Mucosa of rectum (tissue), 2 donors: ENCODE data around the gene HAT1.
"Not testable (repeated sequence)": the region's sequence is repeated elsewhere in the genome, so short reads cannot be mapped to it uniquely, and the experiment has no call there.

Experiments used
- H3K27ac ChIP-seq, 2 donors: one replicate each; pipeline ENCODE4 v1.7.0; 2013; ENCODE audit warnings: inconsistent platforms in 2 of 2, low read depth in 2 of 2, low read length in 2 of 2
- H3K27me3 ChIP-seq, 2 donors: one replicate each; pipeline ENCODE4 v1.7.0; 2013; ENCODE audit warnings: low read length in 2 of 2; ENCODE audit not compliant: control insufficient read depth in 2 of 2, insufficient read depth in 2 of 2
- H3K36me3 ChIP-seq, 2 donors: one replicate each; pipeline ENCODE4 v1.7.0; 2013; ENCODE audit warnings: low read length in 2 of 2; ENCODE audit not compliant: control insufficient read depth in 2 of 2, insufficient read depth in 2 of 2
- H3K4me1 ChIP-seq, 2 donors: one replicate each; pipeline ENCODE4 v1.7.0; 2013; ENCODE audit warnings: low read length in 2 of 2, mild to moderate bottlenecking in 1 of 2; ENCODE audit not compliant: control insufficient read depth in 2 of 2, insufficient read depth in 2 of 2
- H3K4me3 ChIP-seq, 2 donors: one replicate each; pipeline ENCODE4 v1.7.0; 2013; ENCODE audit warnings: low read length in 2 of 2
- H3K9ac ChIP-seq, 2 donors: one replicate each; pipeline ENCODE4 v1.7.0; 2013; ENCODE audit warnings: low read length in 2 of 2, low read depth in 1 of 2, mild to moderate bottlenecking in 1 of 2
- H3K9me3 ChIP-seq, 2 donors: one replicate each; pipeline ENCODE4 v1.7.0; 2013; ENCODE audit warnings: low read length in 2 of 2; ENCODE audit not compliant: control insufficient read depth in 2 of 2
- donor health status: healthy.
- donor health status: Normal muscosa, but diverticular disease.

The HAT1 gene

DNA sequence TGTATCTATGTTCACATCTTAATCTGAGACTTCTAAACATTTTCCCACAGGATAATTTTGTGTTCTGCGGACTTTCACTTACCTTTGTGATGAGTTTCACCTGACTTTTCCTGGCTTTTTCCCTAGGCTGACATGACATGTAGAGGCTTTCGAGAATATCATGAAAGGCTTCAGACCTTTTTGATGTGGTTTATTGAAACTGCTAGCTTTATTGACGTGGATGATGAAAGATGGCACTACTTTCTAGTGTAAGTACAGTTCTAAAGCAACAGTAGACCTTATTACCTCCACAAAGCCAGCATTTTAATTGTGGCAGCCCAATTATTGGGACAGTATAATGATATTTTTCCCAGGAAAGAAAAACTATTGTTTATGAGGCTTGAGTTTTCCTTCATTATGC lies 43.4 kb downstream of the HAT1 start:
- Histone ChIP-seq H3K36me3 (peaks cover 11 to 21% of the 10 kb centered on the region in 2 donors), H3K4me1 (no peaks in the 10 kb centered on the region), H3K9ac (no peak overlapping the region), H3K9me3 (no peaks in the 10 kb centered on the region), H3K27ac (no peak overlapping the region), H3K4me3 (no peak overlapping the region), H3K27me3 (no peaks in the 10 kb centered on the region)

- H3K9me3 ChIP-seq: no peaks in the 10 kb centered on the region
- H3K4me1 ChIP-seq: no peaks in the 10 kb centered on the region
- no peak overlapping the region for H3K4me3 ChIP-seq
- peaks cover 11 to 21% of the 10 kb centered on the region in 2 donors for H3K36me3 ChIP-seq
- no peaks in the 10 kb centered on the region for H3K27me3 ChIP-seq
- H3K9ac ChIP-seq: no peak overlapping the region
- H3K27ac ChIP-seq: no peak overlapping the region
Measured at GRCh38 chr2:171966235-171966634, 44.0 kb downstream of the HAT1 start.

GRCh38 chr2:171966688-171967087 lies 44.4 kb downstream of the HAT1 start:
- H3K9ac ChIP-seq: no peak overlapping the region
- no peaks in the 10 kb centered on the region for H3K27me3 ChIP-seq
- no peak overlapping the region for H3K27ac ChIP-seq
- H3K4me3 ChIP-seq: no peak overlapping the region
- no peaks in the 10 kb centered on the region for H3K4me1 ChIP-seq
- no peaks in the 10 kb centered on the region for H3K9me3 ChIP-seq
- H3K36me3 ChIP-seq: peaks cover 11 to 21% of the 10 kb centered on the region in 2 donors

GRCh38 chr2:171968509-171968908 lies 46.2 kb downstream of the HAT1 start:
- no peaks in the 10 kb centered on the region for H3K9me3 ChIP-seq
- H3K4me3 ChIP-seq: no peak overlapping the region
- no peaks in the 10 kb centered on the region for H3K4me1 ChIP-seq
- H3K9ac ChIP-seq: no peak overlapping the region
- peaks cover 11 to 21% of the 10 kb centered on the region in 2 donors for H3K36me3 ChIP-seq
- no peak overlapping the region for H3K27ac ChIP-seq
- H3K27me3 ChIP-seq: no peaks in the 10 kb centered on the region

- Histone ChIP-seq H3K27ac (no peak overlapping the region), H3K9ac (no peak overlapping the region), H3K36me3 (peaks cover 5 to 9% of the 10 kb centered on the region in 2 donors), H3K9me3 (no peaks in the 10 kb centered on the region), H3K27me3 (no peaks in the 10 kb centered on the region), H3K4me3 (no peak overlapping the region), H3K4me1 (no peaks in the 10 kb centered on the region)
Measured at GRCh38 chr2:171972329-171972982, 50.2 kb downstream of the HAT1 start.

- peaks cover 11 to 19% of the 10 kb centered on the region in 2 donors for H3K36me3 ChIP-seq
- no peak overlapping the region for H3K4me3 ChIP-seq
- H3K4me1 ChIP-seq: no peaks in the 10 kb centered on the region
- no peaks in the 10 kb centered on the region for H3K27me3 ChIP-seq
- no peaks in the 10 kb centered on the region for H3K9me3 ChIP-seq
- H3K9ac ChIP-seq: no peak overlapping the region
- H3K27ac ChIP-seq: no peak overlapping the region
Measured at GRCh38 chr2:171979103-171979502, 56.8 kb downstream of the HAT1 start.

GRCh38 chr2:171983924-171984323 lies 61.7 kb downstream of the HAT1 start:
- H3K27ac ChIP-seq, H3K27me3 ChIP-seq, H3K9ac ChIP-seq, H3K4me1 ChIP-seq, H3K9me3 ChIP-seq, H3K36me3 ChIP-seq, H3K4me3 ChIP-seq: not testable (repeated sequence)

DNA sequence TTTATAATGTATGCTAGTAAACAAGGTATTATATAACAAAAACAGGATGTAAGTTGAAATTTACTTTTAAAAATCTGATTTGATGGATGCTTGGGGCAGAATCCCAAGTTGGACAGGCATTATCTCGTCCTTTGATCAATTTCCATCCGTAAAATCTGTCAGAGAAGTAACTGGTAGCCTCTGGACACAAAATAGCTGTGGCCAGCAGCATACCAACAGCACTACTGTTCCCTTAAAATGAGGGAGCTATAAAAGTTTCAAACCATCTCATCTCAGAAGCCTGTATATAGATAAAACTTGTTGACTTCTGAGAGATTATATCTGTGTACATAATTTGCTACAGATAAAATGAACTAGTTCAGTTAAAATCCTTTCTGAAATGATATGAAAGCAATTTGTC lies 62.8 kb downstream of the HAT1 start:
- no peaks in the 10 kb centered on the region for H3K4me1 ChIP-seq
- H3K9ac ChIP-seq: no peak overlapping the region
- no peak overlapping the region for H3K4me3 ChIP-seq
- H3K27me3 ChIP-seq: no peaks in the 10 kb centered on the region
- no peaks in the 10 kb centered on the region for H3K9me3 ChIP-seq
- H3K27ac ChIP-seq: no peak overlapping the region
- peaks cover 0 to 5% of the 10 kb centered on the region in 2 donors for H3K36me3 ChIP-seq

DNA sequence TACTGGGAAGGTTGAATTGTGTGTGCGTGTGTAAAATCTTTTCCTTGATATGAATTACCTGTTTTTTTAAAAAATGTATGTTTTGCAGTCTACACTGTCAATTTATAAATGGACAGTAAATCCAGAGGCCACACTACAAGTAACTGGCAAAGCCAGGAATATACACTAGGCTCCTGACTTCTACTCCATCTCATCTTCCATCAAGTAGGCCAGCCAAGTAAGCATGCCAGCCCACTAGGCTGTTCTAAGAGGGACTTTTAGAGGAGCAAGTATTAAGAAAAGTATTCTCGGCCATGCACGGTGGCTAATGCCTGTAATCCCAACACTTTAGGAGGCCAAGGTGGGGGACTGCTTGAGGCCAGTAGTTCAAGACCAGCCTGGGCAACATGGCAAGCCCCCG lies 64.5 kb downstream of the HAT1 start:
- Histone ChIP-seq H3K27me3 (no peaks in the 10 kb centered on the region), H3K9me3 (no peaks in the 10 kb centered on the region), H3K9ac (no peak overlapping the region), H3K36me3 (peaks cover 0 to 5% of the 10 kb centered on the region in 2 donors), H3K4me3 (no peak overlapping the region), H3K4me1 (no peaks in the 10 kb centered on the region), H3K27ac (no peak overlapping the region)

GRCh38 chr2:171991027-171991426 lies 68.8 kb downstream of the HAT1 start:
- no peaks in the 10 kb centered on the region for H3K27me3 ChIP-seq
- no peak overlapping the region for H3K9ac ChIP-seq
- no peak overlapping the region for H3K4me3 ChIP-seq
- H3K4me1 ChIP-seq: no peaks in the 10 kb centered on the region
- no peaks in the 10 kb centered on the region for H3K36me3 ChIP-seq
- no peaks in the 10 kb centered on the region for H3K9me3 ChIP-seq
- no peak overlapping the region for H3K27ac ChIP-seq

DNA sequence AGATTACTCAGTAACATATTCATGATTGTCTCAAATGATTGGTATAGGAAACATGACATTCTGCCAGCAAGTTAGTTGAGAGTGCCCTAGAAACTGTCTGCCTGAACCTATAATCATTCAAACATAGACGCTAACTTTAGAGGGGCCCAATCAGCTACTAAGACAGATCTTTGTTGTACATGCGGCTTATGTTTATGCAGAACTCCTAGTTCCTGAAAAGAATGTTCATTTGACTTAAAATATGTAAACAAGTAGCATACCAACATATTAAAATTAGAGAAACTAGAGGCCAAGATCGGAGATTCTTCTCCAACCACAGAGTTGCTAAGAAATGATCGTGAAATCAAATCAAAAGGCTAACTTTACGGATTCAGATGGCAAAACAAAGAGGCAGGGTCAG lies 73.3 kb downstream of the HAT1 start:
- H3K4me1 ChIP-seq: peaks cover 0 to 3% of the 10 kb centered on the region in 2 donors
- no peak overlapping the region for H3K9ac ChIP-seq
- H3K27me3 ChIP-seq: peaks cover 0 to 8% of the 10 kb centered on the region in 2 donors
- H3K27ac ChIP-seq: no peak overlapping the region
- no peaks in the 10 kb centered on the region for H3K9me3 ChIP-seq
- no peak overlapping the region for H3K4me3 ChIP-seq
- H3K36me3 ChIP-seq: no peaks in the 10 kb centered on the region
